Peyer's patch (tissue), 4 donors: Measurements from ENCODE around the gene DAZAP1.

Experiments used
- CTCF ChIP-seq, 6 experiments: fragments of 450-650 bp in 4 of 6; fragments of 200-600 bp in 2 of 6; sonication (generic) in 1 of 6; IDR thresholded peaks; one replicate each; pipeline ENCODE4 v1.5.1; 2017 to 2019; ENCODE audit warnings: antibody characterized with exemption in 6 of 6, mild to moderate bottlenecking in 3 of 6, moderate library complexity in 1 of 6
- POLR2A ChIP-seq, 2 donors: fragments of 450-650 bp; IDR thresholded peaks; one replicate each; pipeline ENCODE4 v1.5.1; 2017; ENCODE audit warnings: antibody characterized with exemption in 2 of 2, mild to moderate bottlenecking in 2 of 2, moderate library complexity in 2 of 2

- no peak for TF ChIP-seq CTCF (IDR thresholded peaks at IDR 0.05)
- no peak for TF ChIP-seq POLR2A (IDR thresholded peaks at IDR 0.05)
Observed at GRCh38 chr19:1423436-1424191, 16.2 kb downstream of the DAZAP1 start.
